HepG2 (cell line): ENCODE results near the gene SH3GL1. TPM values are rescaled to one million over a fixed set of nuclear protein-coding genes. Genes with fewer than 3 reads are reported as not detected.

ENCODE experiments used
- MATR3 ChIP-seq: sonication (generic); formaldehyde crosslinking; IDR thresholded peaks from 2 replicates; pipeline ENCODE4 v1.4.0; 2020; ENCODE audit warnings: missing genetic modification reagents
- PRPF4 ChIP-seq: fragments of 200-400 bp; formaldehyde crosslinking; IDR thresholded peaks from 2 replicates; pipeline ENCODE4 v1.6.1; 2016; ENCODE audit warnings: low read length, low read depth; ENCODE audit not compliant: poor library complexity, severe bottlenecking
- RBM39 ChIP-seq: fragments of 200-400 bp; formaldehyde crosslinking; IDR thresholded peaks from one replicate; pipeline ENCODE4 v1.6.1; 2018; ENCODE audit warnings: antibody characterized with exemption, mild to moderate bottlenecking, low read depth, low read length; ENCODE audit not compliant: poor library complexity, severe bottlenecking
- SAFB2 ChIP-seq: sonication (generic); formaldehyde crosslinking; IDR thresholded peaks from 2 replicates; pipeline ENCODE4 v1.5.1; 2020; ENCODE audit warnings: missing genetic modification reagents, low read depth, mild to moderate bottlenecking, borderline replicate concordance
- ZBTB21 ChIP-seq: sonication (generic); formaldehyde crosslinking; IDR thresholded peaks from 2 replicates; pipeline ENCODE4 v1.4.0; 2020; ENCODE audit warnings: missing genetic modification reagents
- ZNF138 ChIP-seq: sonication (generic); formaldehyde crosslinking; IDR thresholded peaks from 2 replicates; pipeline ENCODE4 v1.5.0; 2020; ENCODE audit warnings: mild to moderate bottlenecking, low read depth, missing genetic modification reagents
- ZNF235 ChIP-seq: sonication (generic); formaldehyde crosslinking; IDR thresholded peaks from 2 replicates; pipeline ENCODE4 v1.8.1; 2023; ENCODE audit warnings: mild to moderate bottlenecking, missing genetic modification reagents, borderline replicate concordance
- ZNF292 ChIP-seq: sonication (generic); formaldehyde crosslinking; IDR thresholded peaks from 2 replicates; pipeline ENCODE4 v1.8.1; 2022; ENCODE audit warnings: mild to moderate bottlenecking, low read depth, missing genetic modification reagents, borderline replicate concordance
- ZNF34 ChIP-seq: sonication (generic); formaldehyde crosslinking; IDR thresholded peaks from 2 replicates; pipeline ENCODE4 v1.4.0; 2020; ENCODE audit warnings: mild to moderate bottlenecking, missing genetic modification reagents, borderline replicate concordance
- ZNF83 ChIP-seq: sonication (generic); formaldehyde crosslinking; IDR thresholded peaks from 2 replicates; pipeline ENCODE4 v1.4.0; 2020; ENCODE audit warnings: missing genetic modification reagents, mild to moderate bottlenecking, borderline replicate concordance
- polyA plus RNA-seq, 8 experiments: library from polyadenylated mRNA; depleted of rRNA in 3 of 8; stranded (reverse) in 7 of 8; unstranded in 1 of 8; fragments of >200 nt; fragmentation: Illumina TruSeq in 4 of 8; extraction: Trizol in 4 of 8; gene quantifications; 2 replicates each; pipeline versions ENCODE4 v1.2.1 to v1.2.3, GENCODE V29; 2011 to 2016; ENCODE audit warnings: low read depth in 4 of 8, missing spikeins in 1 of 8, mixed read lengths in 1 of 8; ENCODE audit not compliant: insufficient read depth in 1 of 8
- total RNA-seq, 5 experiments: library from RNA; depleted of rRNA; stranded (reverse); fragments of >200 nt; fragmentation: Illumina TruSeq; extraction: Trizol; gene quantifications; 2 replicates each; pipeline ENCODE4 v1.2.3, GENCODE V29; 2016; ENCODE audit warnings: low read depth in 1 of 5
- TF ChIP-seq, protein P1 (sequence below): sonication (generic); formaldehyde crosslinking; IDR thresholded peaks from 2 replicates; pipeline ENCODE4 v1.4.0; 2020; ENCODE audit warnings: missing genetic modification reagents, borderline replicate concordance
- TF ChIP-seq, protein P2 (sequence below): sonication (generic); formaldehyde crosslinking; IDR thresholded peaks from 2 replicates; pipeline ENCODE4 v1.8.0; 2022; ENCODE audit warnings: mild to moderate bottlenecking, missing genetic modification reagents
- TF ChIP-seq, protein P3 (sequence below): sonication (generic); formaldehyde crosslinking; IDR thresholded peaks from 2 replicates; pipeline ENCODE4 v1.4.0; 2020; ENCODE audit warnings: low read depth, mild to moderate bottlenecking, missing genetic modification reagents
- TF ChIP-seq, protein P4 (sequence below): sonication (generic); formaldehyde crosslinking; IDR thresholded peaks from 2 replicates; pipeline ENCODE4 v1.8.0; 2022; ENCODE audit warnings: mild to moderate bottlenecking, missing genetic modification reagents, moderate library complexity
- TF ChIP-seq, protein P5 (sequence below): sonication (generic); formaldehyde crosslinking; IDR thresholded peaks from 2 replicates; pipeline ENCODE4 v1.8.1; 2022; ENCODE audit warnings: low read depth, mild to moderate bottlenecking, missing genetic modification reagents

SH3GL1 gene
- total and polyA plus RNA-seq, 2 of the 13 experiments (the other 11 are each of a cell fraction or from before 2014, with no cell fraction given) = 33.0 to 45.1 TPM

DNA sequence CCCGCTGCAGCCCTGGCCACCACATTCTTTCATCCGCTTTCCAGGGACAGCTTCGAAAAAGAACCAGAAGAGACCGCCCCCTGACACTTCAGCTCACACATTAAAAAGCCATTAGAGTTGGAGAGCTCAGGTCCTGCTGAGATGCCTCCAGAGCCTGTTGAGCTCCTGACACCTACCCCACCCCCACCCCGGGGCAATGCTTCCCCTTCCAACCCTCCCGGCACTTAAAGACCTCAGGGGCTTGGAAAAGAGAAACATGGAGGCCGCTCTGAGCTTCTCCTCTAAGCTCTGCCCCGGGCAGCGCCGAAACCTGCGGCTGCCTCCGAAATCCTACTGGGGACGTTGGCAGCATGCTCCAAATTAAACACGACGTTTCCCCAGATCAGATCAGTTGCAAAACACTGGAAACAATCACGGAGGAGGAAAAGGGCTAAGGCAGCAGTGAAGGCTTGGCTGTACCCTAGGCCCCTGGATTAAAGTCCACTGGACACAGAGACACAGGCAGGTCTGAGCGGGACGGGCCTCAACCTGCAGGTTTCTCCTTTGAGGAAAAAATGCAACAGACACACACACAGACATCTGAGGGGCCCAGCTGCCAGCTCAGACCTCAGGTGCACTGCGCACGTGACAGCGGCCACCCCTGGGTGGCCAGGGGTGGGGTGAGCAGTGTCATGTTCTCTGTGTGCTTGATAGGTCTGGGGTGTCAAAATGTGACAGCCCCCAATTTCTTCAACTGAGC is 9.6 kb downstream of the SH3GL1 start (continued):
- TF ChIP-seq, protein P1, sequence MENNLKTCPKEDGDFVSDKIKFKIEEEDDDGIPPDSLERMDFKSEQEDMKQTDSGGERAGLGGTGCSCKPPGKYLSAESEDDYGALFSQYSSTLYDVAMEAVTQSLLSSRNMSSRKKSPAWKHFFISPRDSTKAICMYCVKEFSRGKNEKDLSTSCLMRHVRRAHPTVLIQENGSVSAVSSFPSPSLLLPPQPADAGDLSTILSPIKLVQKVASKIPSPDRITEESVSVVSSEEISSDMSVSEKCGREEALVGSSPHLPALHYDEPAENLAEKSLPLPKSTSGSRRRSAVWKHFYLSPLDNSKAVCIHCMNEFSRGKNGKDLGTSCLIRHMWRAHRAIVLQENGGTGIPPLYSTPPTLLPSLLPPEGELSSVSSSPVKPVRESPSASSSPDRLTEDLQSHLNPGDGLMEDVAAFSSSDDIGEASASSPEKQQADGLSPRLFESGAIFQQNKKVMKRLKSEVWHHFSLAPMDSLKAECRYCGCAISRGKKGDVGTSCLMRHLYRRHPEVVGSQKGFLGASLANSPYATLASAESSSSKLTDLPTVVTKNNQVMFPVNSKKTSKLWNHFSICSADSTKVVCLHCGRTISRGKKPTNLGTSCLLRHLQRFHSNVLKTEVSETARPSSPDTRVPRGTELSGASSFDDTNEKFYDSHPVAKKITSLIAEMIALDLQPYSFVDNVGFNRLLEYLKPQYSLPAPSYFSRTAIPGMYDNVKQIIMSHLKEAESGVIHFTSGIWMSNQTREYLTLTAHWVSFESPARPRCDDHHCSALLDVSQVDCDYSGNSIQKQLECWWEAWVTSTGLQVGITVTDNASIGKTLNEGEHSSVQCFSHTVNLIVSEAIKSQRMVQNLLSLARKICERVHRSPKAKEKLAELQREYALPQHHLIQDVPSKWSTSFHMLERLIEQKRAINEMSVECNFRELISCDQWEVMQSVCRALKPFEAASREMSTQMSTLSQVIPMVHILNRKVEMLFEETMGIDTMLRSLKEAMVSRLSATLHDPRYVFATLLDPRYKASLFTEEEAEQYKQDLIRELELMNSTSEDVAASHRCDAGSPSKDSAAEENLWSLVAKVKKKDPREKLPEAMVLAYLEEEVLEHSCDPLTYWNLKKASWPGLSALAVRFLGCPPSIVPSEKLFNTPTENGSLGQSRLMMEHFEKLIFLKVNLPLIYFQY (CRISPR knock-in tag) = peak; percentile 88; the same call in 1 of the 2 replicates
- TF ChIP-seq RBM39 (no peak), ZNF83 (CRISPR knock-in tag) (no peak), ZNF235 (no peak), ZNF292 (CRISPR knock-in tag) (peak; percentile 93), PRPF4 (no peak), SAFB2 (CRISPR knock-in tag) (no peak), ZNF34 (CRISPR knock-in tag) (no peak), ZBTB21 (CRISPR knock-in tag) (peak; percentile 37; the same call in 1 of the 2 replicates), MATR3 (no peak), ZNF138 (CRISPR knock-in tag) (no peak)
- TF ChIP-seq, protein P2, sequence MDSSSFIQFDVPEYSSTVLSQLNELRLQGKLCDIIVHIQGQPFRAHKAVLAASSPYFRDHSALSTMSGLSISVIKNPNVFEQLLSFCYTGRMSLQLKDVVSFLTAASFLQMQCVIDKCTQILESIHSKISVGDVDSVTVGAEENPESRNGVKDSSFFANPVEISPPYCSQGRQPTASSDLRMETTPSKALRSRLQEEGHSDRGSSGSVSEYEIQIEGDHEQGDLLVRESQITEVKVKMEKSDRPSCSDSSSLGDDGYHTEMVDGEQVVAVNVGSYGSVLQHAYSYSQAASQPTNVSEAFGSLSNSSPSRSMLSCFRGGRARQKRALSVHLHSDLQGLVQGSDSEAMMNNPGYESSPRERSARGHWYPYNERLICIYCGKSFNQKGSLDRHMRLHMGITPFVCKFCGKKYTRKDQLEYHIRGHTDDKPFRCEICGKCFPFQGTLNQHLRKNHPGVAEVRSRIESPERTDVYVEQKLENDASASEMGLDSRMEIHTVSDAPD = no peak
- TF ChIP-seq, protein P3, sequence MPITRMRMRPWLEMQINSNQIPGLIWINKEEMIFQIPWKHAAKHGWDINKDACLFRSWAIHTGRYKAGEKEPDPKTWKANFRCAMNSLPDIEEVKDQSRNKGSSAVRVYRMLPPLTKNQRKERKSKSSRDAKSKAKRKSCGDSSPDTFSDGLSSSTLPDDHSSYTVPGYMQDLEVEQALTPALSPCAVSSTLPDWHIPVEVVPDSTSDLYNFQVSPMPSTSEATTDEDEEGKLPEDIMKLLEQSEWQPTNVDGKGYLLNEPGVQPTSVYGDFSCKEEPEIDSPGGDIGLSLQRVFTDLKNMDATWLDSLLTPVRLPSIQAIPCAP = no peak
- TF ChIP-seq, protein P4, sequence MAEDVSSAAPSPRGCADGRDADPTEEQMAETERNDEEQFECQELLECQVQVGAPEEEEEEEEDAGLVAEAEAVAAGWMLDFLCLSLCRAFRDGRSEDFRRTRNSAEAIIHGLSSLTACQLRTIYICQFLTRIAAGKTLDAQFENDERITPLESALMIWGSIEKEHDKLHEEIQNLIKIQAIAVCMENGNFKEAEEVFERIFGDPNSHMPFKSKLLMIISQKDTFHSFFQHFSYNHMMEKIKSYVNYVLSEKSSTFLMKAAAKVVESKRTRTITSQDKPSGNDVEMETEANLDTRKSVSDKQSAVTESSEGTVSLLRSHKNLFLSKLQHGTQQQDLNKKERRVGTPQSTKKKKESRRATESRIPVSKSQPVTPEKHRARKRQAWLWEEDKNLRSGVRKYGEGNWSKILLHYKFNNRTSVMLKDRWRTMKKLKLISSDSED (CRISPR knock-in tag) = no peak
- TF ChIP-seq, protein P5, sequence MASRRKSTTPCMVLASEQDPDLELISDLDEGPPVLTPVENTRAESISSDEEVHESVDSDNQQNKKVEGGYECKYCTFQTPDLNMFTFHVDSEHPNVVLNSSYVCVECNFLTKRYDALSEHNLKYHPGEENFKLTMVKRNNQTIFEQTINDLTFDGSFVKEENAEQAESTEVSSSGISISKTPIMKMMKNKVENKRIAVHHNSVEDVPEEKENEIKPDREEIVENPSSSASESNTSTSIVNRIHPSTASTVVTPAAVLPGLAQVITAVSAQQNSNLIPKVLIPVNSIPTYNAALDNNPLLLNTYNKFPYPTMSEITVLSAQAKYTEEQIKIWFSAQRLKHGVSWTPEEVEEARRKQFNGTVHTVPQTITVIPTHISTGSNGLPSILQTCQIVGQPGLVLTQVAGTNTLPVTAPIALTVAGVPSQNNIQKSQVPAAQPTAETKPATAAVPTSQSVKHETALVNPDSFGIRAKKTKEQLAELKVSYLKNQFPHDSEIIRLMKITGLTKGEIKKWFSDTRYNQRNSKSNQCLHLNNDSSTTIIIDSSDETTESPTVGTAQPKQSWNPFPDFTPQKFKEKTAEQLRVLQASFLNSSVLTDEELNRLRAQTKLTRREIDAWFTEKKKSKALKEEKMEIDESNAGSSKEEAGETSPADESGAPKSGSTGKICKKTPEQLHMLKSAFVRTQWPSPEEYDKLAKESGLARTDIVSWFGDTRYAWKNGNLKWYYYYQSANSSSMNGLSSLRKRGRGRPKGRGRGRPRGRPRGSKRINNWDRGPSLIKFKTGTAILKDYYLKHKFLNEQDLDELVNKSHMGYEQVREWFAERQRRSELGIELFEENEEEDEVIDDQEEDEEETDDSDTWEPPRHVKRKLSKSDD (CRISPR knock-in tag) = no peak
